Ishikawa (cell line): ENCODE data around the gene MAGEH1.

Experiments used
- CEBPB ChIP-seq: IDR thresholded peaks from 2 replicates; pipeline ENCODE4 v1.6.1; 2012
- CREB1 ChIP-seq: IDR thresholded peaks from 2 replicates; pipeline ENCODE4 v1.6.1; 2012; ENCODE audit warnings: low read depth
- EGR1 ChIP-seq: IDR thresholded peaks from 2 replicates; pipeline ENCODE4 v1.6.1; 2012
- EP300 ChIP-seq: IDR thresholded peaks from 2 replicates; pipeline ENCODE4 v1.6.1; 2012; ENCODE audit warnings: borderline replicate concordance
- FOXM1 ChIP-seq: IDR thresholded peaks from 2 replicates; pipeline ENCODE4 v1.6.1; 2012; ENCODE audit warnings: low read depth, borderline replicate concordance
- MAX ChIP-seq: IDR thresholded peaks from 2 replicates; pipeline ENCODE4 v1.6.1; 2012
- NFIC ChIP-seq: IDR thresholded peaks from 2 replicates; pipeline ENCODE4 v1.6.1; 2012
- RAD21 ChIP-seq: IDR thresholded peaks from 2 replicates; pipeline ENCODE4 v1.6.1; 2012; ENCODE audit warnings: low read depth
- TAF1 ChIP-seq: IDR thresholded peaks from 2 replicates; pipeline ENCODE4 v1.6.1; 2012; ENCODE audit warnings: low read depth, mild to moderate bottlenecking
- TCF12 ChIP-seq: IDR thresholded peaks from 2 replicates; pipeline ENCODE4 v1.6.1; 2012; ENCODE audit warnings: low read depth
- TEAD4 ChIP-seq: IDR thresholded peaks from 2 replicates; pipeline ENCODE4 v1.6.1; 2012
- YY1 ChIP-seq: IDR thresholded peaks from 2 replicates; pipeline ENCODE4 v1.6.1; 2012; ENCODE audit warnings: low read depth
- ZBTB7A ChIP-seq: IDR thresholded peaks from 2 replicates; pipeline ENCODE4 v1.6.1; 2012; ENCODE audit warnings: low read depth
- TF ChIP-seq, protein P1 (sequence below): IDR thresholded peaks from 2 replicates; pipeline ENCODE4 v1.6.1; 2012
- TF ChIP-seq, protein P2 (sequence below): IDR thresholded peaks from 2 replicates; pipeline ENCODE4 v1.6.1; 2012; ENCODE audit warnings: low read depth, mild to moderate bottlenecking

Gene MAGEH1

GRCh38 chrX:55480390-55481062 lies 28.6 kb downstream of the MAGEH1 start:
- TF ChIP-seq YY1 (no peak), CEBPB (no peak), ZBTB7A (no peak), TCF12 (no peak), RAD21 (no peak), NFIC (no peak), EP300 (no peak), TEAD4 (no peak)
- TF ChIP-seq, protein P1, sequence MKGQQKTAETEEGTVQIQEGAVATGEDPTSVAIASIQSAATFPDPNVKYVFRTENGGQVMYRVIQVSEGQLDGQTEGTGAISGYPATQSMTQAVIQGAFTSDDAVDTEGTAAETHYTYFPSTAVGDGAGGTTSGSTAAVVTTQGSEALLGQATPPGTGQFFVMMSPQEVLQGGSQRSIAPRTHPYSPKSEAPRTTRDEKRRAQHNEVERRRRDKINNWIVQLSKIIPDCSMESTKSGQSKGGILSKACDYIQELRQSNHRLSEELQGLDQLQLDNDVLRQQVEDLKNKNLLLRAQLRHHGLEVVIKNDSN: no peak
- TF ChIP-seq, protein P2, sequence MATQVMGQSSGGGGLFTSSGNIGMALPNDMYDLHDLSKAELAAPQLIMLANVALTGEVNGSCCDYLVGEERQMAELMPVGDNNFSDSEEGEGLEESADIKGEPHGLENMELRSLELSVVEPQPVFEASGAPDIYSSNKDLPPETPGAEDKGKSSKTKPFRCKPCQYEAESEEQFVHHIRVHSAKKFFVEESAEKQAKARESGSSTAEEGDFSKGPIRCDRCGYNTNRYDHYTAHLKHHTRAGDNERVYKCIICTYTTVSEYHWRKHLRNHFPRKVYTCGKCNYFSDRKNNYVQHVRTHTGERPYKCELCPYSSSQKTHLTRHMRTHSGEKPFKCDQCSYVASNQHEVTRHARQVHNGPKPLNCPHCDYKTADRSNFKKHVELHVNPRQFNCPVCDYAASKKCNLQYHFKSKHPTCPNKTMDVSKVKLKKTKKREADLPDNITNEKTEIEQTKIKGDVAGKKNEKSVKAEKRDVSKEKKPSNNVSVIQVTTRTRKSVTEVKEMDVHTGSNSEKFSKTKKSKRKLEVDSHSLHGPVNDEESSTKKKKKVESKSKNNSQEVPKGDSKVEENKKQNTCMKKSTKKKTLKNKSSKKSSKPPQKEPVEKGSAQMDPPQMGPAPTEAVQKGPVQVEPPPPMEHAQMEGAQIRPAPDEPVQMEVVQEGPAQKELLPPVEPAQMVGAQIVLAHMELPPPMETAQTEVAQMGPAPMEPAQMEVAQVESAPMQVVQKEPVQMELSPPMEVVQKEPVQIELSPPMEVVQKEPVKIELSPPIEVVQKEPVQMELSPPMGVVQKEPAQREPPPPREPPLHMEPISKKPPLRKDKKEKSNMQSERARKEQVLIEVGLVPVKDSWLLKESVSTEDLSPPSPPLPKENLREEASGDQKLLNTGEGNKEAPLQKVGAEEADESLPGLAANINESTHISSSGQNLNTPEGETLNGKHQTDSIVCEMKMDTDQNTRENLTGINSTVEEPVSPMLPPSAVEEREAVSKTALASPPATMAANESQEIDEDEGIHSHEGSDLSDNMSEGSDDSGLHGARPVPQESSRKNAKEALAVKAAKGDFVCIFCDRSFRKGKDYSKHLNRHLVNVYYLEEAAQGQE: no peak

GRCh38 chrX:55484948-55485347 lies 33.0 kb downstream of the MAGEH1 start:
- no peak for TF ChIP-seq MAX
- no peak for TF ChIP-seq FOXM1
- TF ChIP-seq EGR1: no peak
- TF ChIP-seq, protein P2: no peak
- TF ChIP-seq CEBPB: no peak
- TF ChIP-seq CREB1: no peak
- no peak for TF ChIP-seq NFIC
- TF ChIP-seq YY1: no peak
- TF ChIP-seq TEAD4: no peak
- no peak for TF ChIP-seq EP300
- no peak for TF ChIP-seq ZBTB7A
- TF ChIP-seq TAF1: no peak
- TF ChIP-seq RAD21: no peak
- TF ChIP-seq TCF12: no peak
- TF ChIP-seq, protein P1: no peak

- no peak for TF ChIP-seq EP300
- no peak for TF ChIP-seq FOXM1
- no peak for TF ChIP-seq RAD21
- TF ChIP-seq TEAD4: no peak
- no peak for TF ChIP-seq NFIC
- no peak for TF ChIP-seq MAX
- TF ChIP-seq, protein P2: no peak
- TF ChIP-seq CREB1: no peak
- TF ChIP-seq CEBPB: no peak
- TF ChIP-seq, protein P1: no peak
- no peak for TF ChIP-seq YY1
- TF ChIP-seq TAF1: no peak
- no peak for TF ChIP-seq ZBTB7A
- no peak for TF ChIP-seq TCF12
- no peak for TF ChIP-seq EGR1
Measured at GRCh38 chrX:55486736-55487135, 34.8 kb downstream of the MAGEH1 start.

DNA sequence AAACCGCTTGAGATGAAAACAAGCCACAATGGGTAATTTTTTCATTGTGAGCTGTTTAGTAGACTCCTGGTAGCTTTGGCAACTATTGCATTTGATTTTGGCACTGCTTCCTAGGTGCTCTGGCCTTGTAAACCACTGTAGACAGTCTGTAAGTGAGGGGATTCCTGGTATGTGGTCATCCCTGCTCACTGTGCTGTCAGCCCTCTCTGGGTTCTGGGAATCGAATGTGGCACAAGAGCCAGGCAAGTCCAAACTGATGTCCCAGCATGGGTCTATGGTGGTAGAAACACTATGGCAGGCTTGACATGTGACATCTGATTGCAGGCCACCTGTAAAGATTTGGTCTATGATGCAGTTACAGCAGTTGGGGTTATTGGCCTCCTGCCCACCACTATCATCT lies 35.2 kb downstream of the MAGEH1 start:
- no peak for TF ChIP-seq TAF1
